ENCODE data around the gene PGM1. TPM values are rescaled to one million over a fixed set of nuclear protein-coding genes. Genes with fewer than 3 reads are reported as not detected.

Gene PGM1
- total and polyA plus RNA-seq, 2 donors (not counting 3 experiments of a cell fraction or from before 2014, with no cell fraction given) = 9.3 to 21.0 TPM

GRCh38 chr1:63595435-63595834 lies 2.2 kb downstream of the PGM1 start:
- Histone ChIP-seq H3K27ac (ENCODE audit: insufficient read depth, low read depth, low read length) (no peak overlapping the region), H3K9me1 (replicated peaks; ENCODE audit: control insufficient read depth, extremely low read depth, insufficient read depth, low read length) (no peaks in the 10 kb centered on the region), H3K4me3 (replicated peaks in 1 of 3; ENCODE audit: insufficient read depth in 1 of 3, low read depth in 1 of 3, low read length in 3 of 3) (no peak overlapping the region), H3K79me2 (ENCODE audit: control insufficient read depth, insufficient read depth, low read length) (no peaks in the 10 kb centered on the region), H3K4me2 (ENCODE audit: insufficient read depth, low read length) (no peak overlapping the region), H3K9me3 (replicated peaks; ENCODE audit: control insufficient read depth, insufficient read depth, low read length) (no peaks in the 10 kb centered on the region), H2AFZ (ENCODE audit: low read depth, low read length) (no peak overlapping the region), H3K27me3 (ENCODE audit: control insufficient read depth in 2 of 2, insufficient read depth in 2 of 2, low read length in 2 of 2) (no peaks in the 10 kb centered on the region), H3K4me1 (ENCODE audit: control insufficient read depth, extremely low read depth, insufficient read depth, low read length) (no peaks in the 10 kb centered on the region), H4K20me1 (replicated peaks; ENCODE audit: control insufficient read depth, extremely low read depth, insufficient read depth, low read length) (no peaks in the 10 kb centered on the region), H3K9ac (replicated peaks; ENCODE audit: extremely low read depth, insufficient read depth, low read length) (no peak overlapping the region), H3K36me3 (ENCODE audit: control insufficient read depth in 2 of 2, extremely low read depth in 1 of 2, insufficient read depth in 2 of 2, low read length in 2 of 2) (no peaks in the 10 kb centered on the region)
- BruUV-seq (replicated peaks) = no TSS peak
- ChIA-PET POLR2A (no interaction called here), CTCF (interaction anchor here (0.8 kb wide), 1 partner anchor 651 kb away, joined by 3 read pairs; no protein-coding TSS in a partner anchor)
- DNase-seq (ENCODE audit: low read depth, low spot score) (no peak), FAIRE-seq (no peak)
- intact Hi-C loops (cut with micrococcal nuclease) (no loop called here), dilution Hi-C loops (cut with MboI; ENCODE audit: extremely low pct_ligation_motif_present, low sequenced_read_pairs) (no loop called here)
- TF ChIP-seq POLR2A (IDR thresholded peaks at IDR 0.05; ENCODE audit: low read depth, low read length) = no peak
- no peak for TF ChIP-seq MYC (IDR thresholded peaks at IDR 0.05; ENCODE audit: low read depth, low read length)
- TF ChIP-seq JUN (IDR thresholded peaks at IDR 0.05; ENCODE audit: borderline replicate concordance, insufficient read depth, insufficient read length, low read depth) = no peak
- TF ChIP-seq CTCF (IDR thresholded peaks at IDR 0.05; ENCODE audit: extremely low read depth in 1 of 2, insufficient read depth in 1 of 2, low read depth in 1 of 2, low read length in 2 of 2) = no peak
- no peak for TF ChIP-seq POLR2AphosphoS5 (IDR thresholded peaks at IDR 0.05; ENCODE audit: insufficient read depth, low read depth, low read length)
- TF ChIP-seq MAX (IDR thresholded peaks at IDR 0.05; ENCODE audit: insufficient read depth, insufficient read length) = no peak
- no peak for TF ChIP-seq FOS (IDR thresholded peaks at IDR 0.05; ENCODE audit: borderline replicate concordance, insufficient read depth, low read length)
- no peak for TF ChIP-seq EZH2 (IDR thresholded peaks at IDR 0.05; ENCODE audit: borderline replicate concordance, low read depth, low read length, severe bottlenecking)
- TF ChIP-seq GATA2 (IDR thresholded peaks at IDR 0.05; ENCODE audit: insufficient read depth, insufficient read length, low read depth, low read length) = no peak

All from endothelial cell of umbilical vein (primary cell).